Measurements from ENCODE around the gene TMTC4. TPM values are rescaled to one million over a fixed set of nuclear protein-coding genes. Genes with fewer than 3 reads are reported as not detected.

Gene TMTC4
- total RNA-seq, 1 experiment from 2014 or later = 28.1 TPM

- TF ChIP-seq, protein P1, sequence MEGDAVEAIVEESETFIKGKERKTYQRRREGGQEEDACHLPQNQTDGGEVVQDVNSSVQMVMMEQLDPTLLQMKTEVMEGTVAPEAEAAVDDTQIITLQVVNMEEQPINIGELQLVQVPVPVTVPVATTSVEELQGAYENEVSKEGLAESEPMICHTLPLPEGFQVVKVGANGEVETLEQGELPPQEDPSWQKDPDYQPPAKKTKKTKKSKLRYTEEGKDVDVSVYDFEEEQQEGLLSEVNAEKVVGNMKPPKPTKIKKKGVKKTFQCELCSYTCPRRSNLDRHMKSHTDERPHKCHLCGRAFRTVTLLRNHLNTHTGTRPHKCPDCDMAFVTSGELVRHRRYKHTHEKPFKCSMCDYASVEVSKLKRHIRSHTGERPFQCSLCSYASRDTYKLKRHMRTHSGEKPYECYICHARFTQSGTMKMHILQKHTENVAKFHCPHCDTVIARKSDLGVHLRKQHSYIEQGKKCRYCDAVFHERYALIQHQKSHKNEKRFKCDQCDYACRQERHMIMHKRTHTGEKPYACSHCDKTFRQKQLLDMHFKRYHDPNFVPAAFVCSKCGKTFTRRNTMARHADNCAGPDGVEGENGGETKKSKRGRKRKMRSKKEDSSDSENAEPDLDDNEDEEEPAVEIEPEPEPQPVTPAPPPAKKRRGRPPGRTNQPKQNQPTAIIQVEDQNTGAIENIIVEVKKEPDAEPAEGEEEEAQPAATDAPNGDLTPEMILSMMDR (conservative IDR thresholded peaks at IDR 0.05) = no peak
- Histone ChIP-seq H2AFZ (ENCODE audit: low read length) (no peak overlapping the region), H3K79me1 (ENCODE audit: insufficient read depth, low read depth, low read length, poor library complexity, severe bottlenecking) (no peaks in the 10 kb centered on the region), H3K79me2 (ENCODE audit: insufficient read depth, low read length) (no peaks in the 10 kb centered on the region), H2BK15ac (ENCODE audit: low read depth, low read length) (no peak overlapping the region), H3K23me2 (ENCODE audit: insufficient read length, low read depth, low read length, poor library complexity, severe bottlenecking) (no peaks in the 10 kb centered on the region), H4K20me1 (ENCODE audit: control insufficient read depth, insufficient read depth, insufficient read length) (no peaks in the 10 kb centered on the region), H3T11ph (ENCODE audit: low read length) (no peak overlapping the region), H2BK5ac (ENCODE audit: insufficient read length, low read length) (no peak overlapping the region), H4K91ac (ENCODE audit: insufficient read length, low read depth, low read length) (no peak overlapping the region), H2BK20ac (ENCODE audit: low read depth, low read length, poor library complexity, severe bottlenecking) (no peak overlapping the region), H3K9ac (ENCODE audit: extremely low read depth, insufficient read length, low read length) (no peak overlapping the region), H3K14ac (ENCODE audit: insufficient read depth, low read length) (no peak overlapping the region), H3K4me2 (ENCODE audit: insufficient read depth, insufficient read length, low read length) (no peak overlapping the region), H3K27me3 (ENCODE audit: insufficient read depth, low read length) (no peaks in the 10 kb centered on the region), H3K4me1 (ENCODE audit: insufficient read depth, low read length) (no peaks in the 10 kb centered on the region), H3K9me3 (ENCODE audit: control insufficient read depth, low read depth, low read length) (no peaks in the 10 kb centered on the region), H3K4ac (ENCODE audit: low read depth, low read length) (no peak overlapping the region), H2BK12ac (ENCODE audit: insufficient read length, low read depth, low read length) (no peak overlapping the region), H4K5ac (ENCODE audit: insufficient read length, low read depth, low read length) (no peak overlapping the region), H2AK5ac (ENCODE audit: insufficient read length, low read length) (no peak overlapping the region), H3K56ac (ENCODE audit: insufficient read length, low read depth, low read length) (no peak overlapping the region), H3K18ac (ENCODE audit: insufficient read length, low read depth, low read length) (no peak overlapping the region), H3K27ac (ENCODE audit: insufficient read length, low read depth, low read length) (no peak overlapping the region), H2BK120ac (ENCODE audit: low read depth, low read length, poor library complexity, severe bottlenecking) (no peak overlapping the region), H3K23ac (ENCODE audit: insufficient read length, low read depth, low read length) (no peak overlapping the region), H4K8ac (replicated peaks; ENCODE audit: insufficient read length, low read depth, low read length) (no peak overlapping the region)
- H3K27ac Mint-ChIP-seq = no peak overlapping the region
- no peaks in the 10 kb centered on the region for H3K9me3 Mint-ChIP-seq
- H3K4me3 Mint-ChIP-seq = no peak overlapping the region; a peak in 1 of 5 replicates
- H3K4me1 Mint-ChIP-seq = no peaks in the 10 kb centered on the region
- WGBS (ENCODE audit: extremely low coverage, insufficient read length, low lambda C conversion rate) = no CpG with 5 or more reads among the region's 8 CpGs
- H3K36me3 Mint-ChIP-seq (ENCODE audit: insufficient read depth in 1 of 3, low read depth in 3 of 3) = peaks cover 0 to 4% (median 0%) of the 10 kb centered on the region in 3 experiments; a peak in 1 of 7 replicates
- DNase-seq = no peak
- H3K27me3 Mint-ChIP-seq (ENCODE audit: low read depth) = no peaks in the 10 kb centered on the region
Measured at GRCh38 chr13:100602493-100603111, 72.0 kb downstream of the TMTC4 start.
